BJ (cell line): Measurements from ENCODE around the gene OTOP2. TPM values are rescaled to one million over a fixed set of nuclear protein-coding genes. Genes with fewer than 3 reads are reported as not detected.

Source experiments
- CTCF ChIA-PET: fragments of 350-600 bp; formaldehyde crosslinking; extraction: SDS; loops from one replicate; lab custom pipeline; 2021; ENCODE audit warnings: antibody characterized with exemption, inconsistent platforms; lab: Yijun Ruan, JAX
- POLR2A ChIA-PET: fragments of 300-600 bp; sonication (Branson Sonifier 250); formaldehyde crosslinking; extraction: SDS; loops from one replicate; lab custom pipeline; 2021; ENCODE audit warnings: antibody characterized with exemption; lab: Charles Lee
- DNase-seq: peaks from one replicate; pipeline ENCODE4 v3.0.0-alpha.2; 2011; ENCODE audit warnings: low read depth
- H3K27me3 ChIP-seq: 2 replicates; pipeline ENCODE4 v1.6.0; 2011; ENCODE audit warnings: low read length; ENCODE audit not compliant: control insufficient read depth, insufficient read depth
- H3K36me3 ChIP-seq: 2 replicates; pipeline ENCODE4 v1.5.1; 2011; ENCODE audit warnings: low read length; ENCODE audit not compliant: control insufficient read depth, insufficient read depth
- H3K4me3 ChIP-seq: 2 replicates; pipeline ENCODE4 v1.5.1; 2011; ENCODE audit warnings: low read depth, mild to moderate bottlenecking, control low read depth, low read length
- CTCF ChIP-seq: IDR thresholded peaks from 2 replicates; pipeline ENCODE4 v1.5.1; 2011; ENCODE audit warnings: low read depth, mild to moderate bottlenecking, control low read depth, inconsistent platforms, low read length, moderate library complexity; ENCODE audit not compliant: insufficient read depth
- polyA plus RNA-seq: library from polyadenylated mRNA; depleted of rRNA; stranded (reverse); fragments of >200 nt; gene quantifications from 2 replicates; pipeline ENCODE4 v1.2.3, GENCODE V29; 2011

OTOP2 gene
- polyA plus RNA-seq, 1 experiment = not detected

DNA sequence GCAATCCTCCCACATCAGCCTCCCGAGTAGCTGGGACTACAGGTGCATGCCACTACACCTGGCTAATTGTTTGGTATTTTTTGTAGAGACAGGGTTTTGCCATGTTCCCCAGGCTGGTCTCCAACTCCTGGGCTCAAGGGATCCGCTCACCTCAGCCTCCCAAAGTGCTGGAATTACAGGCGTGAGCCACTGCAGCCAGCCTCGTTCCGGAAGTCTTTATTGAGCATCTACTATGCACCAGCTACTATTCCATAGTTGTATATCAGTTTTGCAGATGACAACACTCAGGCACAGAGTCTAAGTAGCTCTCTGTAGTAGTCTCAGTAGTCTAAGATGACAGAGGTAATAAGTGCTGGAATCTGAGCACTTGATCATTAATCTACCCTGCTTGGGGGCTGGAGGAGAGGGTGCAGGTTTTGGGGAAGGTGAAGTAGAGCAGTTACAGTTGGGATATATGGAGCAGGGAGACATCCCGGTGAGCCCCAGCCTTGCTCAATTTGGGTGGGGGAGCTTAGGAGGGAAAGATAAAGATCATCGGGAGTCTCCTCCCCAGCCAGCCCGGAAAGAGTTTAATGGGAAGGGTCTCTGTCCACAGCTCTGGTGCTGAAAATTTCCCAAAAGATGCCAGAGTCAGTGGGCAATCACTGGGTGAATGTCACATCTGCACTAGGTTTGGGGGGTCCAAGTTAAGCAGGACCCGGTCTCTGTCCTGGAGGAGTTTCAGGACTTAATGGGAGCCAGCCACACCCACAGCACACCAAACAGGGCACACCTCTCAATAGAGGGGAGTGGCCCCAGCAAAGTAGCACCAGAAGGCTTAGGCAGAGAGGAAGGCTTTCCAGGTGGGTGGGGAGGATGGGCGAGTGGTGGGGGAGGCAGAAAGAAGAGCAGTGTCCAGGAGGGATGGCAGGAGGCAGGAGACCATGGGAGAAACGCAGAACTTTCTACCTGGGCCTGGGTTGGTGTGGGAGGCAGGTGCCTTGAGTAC, 13.3 kb downstream of the OTOP2 start:
- TF ChIP-seq CTCF = no peak
- ChIA-PET CTCF (interaction anchor here (0.8 to 1.9 kb wide), 3 partner anchors 11 to 20 kb away, joined by 3 to 7 read pairs (median 3); no protein-coding TSS in a partner anchor), POLR2A (no interaction called here)

DNA sequence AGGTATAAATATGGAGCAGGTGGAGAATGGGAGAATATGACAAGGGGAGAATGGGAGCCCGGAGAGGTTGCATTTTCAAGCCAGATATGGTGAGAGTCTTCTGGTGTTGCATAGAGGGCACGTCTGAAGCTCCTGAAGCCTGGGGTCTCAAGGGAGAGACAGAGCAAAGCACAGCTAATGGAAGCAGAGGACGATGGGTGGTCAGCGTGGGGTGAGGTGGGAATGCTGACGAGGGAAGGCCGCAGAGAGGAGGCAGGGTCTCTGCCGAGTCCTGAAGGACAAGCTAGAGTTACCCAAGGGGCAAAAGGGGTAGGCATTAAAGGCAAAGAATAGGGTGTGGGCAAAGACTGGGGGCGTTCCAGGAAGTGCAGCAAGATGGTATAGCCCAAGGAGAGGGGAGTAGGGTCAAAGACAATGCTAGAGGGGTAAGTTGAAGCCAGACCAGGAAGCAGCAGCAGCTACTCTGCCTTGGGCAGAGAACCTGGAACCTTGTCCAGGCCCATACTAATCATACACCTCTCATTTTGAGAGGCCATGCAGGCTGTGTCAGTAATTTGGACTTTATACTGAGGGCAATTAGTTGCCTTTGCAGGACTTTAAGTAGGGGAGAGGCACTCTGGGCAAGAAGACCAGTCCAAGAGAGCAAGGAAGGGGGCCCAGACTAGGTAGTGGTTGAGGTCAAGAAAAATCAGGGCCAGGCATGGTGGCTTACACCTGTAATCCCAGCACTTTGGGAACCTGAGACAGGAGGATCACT, 14.3 kb downstream of the OTOP2 start:
- CTCF ChIA-PET = interaction anchor here (1.2 to 1.9 kb wide), 4 partner anchors 11 to 23 kb away, joined by 4 to 7 read pairs (median 4); no protein-coding TSS in a partner anchor
- Histone ChIP-seq H3K36me3 (no peaks in the 10 kb centered on the region), H3K4me3 (no peak overlapping the region), H3K27me3 (peaks cover 42% of the 10 kb centered on the region)
- no peak for DNase-seq
- POLR2A ChIA-PET = no interaction called here
- no peak for TF ChIP-seq CTCF

More for the DNA sequence above, 13.3 kb downstream of the OTOP2 start:
- Histone ChIP-seq H3K36me3 (no peaks in the 10 kb centered on the region), H3K4me3 (no peak overlapping the region), H3K27me3 (peaks cover 49% of the 10 kb centered on the region)
- no peak for DNase-seq

DNA sequence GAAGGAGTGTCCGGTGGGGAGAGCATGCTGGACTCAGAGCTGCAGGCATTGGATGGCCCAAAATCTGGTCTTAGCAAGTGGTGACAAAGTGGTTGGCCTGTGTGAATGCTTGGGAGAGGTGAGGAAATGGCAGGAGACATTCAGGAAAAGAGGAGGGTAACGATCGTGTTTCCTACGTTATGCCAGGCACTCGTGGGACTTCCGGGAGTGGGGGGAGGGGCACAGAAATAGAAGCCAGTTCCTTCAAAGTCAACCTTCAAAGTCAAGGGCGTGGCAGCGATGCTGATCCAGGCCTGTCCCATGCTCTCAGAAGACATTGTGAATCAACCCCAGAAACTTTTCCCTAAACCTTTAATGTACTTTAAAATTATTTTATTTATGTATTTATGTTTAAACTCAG, 15.5 kb downstream of the OTOP2 start:
- Histone ChIP-seq H3K36me3 (no peaks in the 10 kb centered on the region), H3K4me3 (no peak overlapping the region), H3K27me3 (peaks cover 42% of the 10 kb centered on the region)
- DNase-seq = no peak
- no peak for TF ChIP-seq CTCF
- ChIA-PET POLR2A (no interaction called here), CTCF (interaction anchor here (0.6 to 1.3 kb wide), 5 partner anchors 9 to 22 kb away, joined by 3 to 5 read pairs (median 4); no protein-coding TSS in a partner anchor)

DNA sequence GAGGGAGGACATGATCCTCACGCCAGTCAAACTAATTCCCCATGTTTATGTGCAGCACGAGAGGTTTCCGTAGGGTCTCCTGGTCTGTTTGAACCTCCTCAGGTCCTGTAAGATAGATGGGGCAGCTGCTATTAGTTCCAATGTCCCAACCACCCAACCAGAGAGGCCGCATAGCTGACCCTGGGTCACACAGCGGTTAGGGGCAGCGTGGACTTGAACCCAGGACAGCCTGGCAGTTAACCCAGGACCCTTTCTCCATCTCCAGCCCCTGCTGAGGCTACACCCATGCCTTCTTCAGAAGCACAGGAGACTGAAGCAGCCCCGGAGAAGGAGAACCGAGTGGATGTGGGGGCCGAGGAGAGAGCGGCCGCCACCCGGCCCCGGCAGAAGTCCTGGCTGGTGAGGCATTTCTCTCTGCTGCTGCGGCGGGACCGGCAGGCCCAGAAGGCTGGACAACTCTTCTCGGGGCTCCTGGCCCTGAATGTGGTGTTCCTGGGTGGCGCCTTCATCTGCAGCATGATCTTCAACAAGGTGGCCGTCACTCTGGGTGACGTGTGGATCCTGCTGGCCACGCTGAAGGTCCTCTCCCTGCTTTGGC, 17.2 kb downstream of the OTOP2 start:
- H3K27me3 ChIP-seq = peaks cover 32% of the 10 kb centered on the region
- H3K4me3 ChIP-seq = no peak overlapping the region
- no peaks in the 10 kb centered on the region for H3K36me3 ChIP-seq
- no peak for DNase-seq
- CTCF ChIA-PET = interaction anchor here (0.5 to 0.7 kb wide), 2 partner anchors 20 to 78 kb away, joined by 3 read pairs; no protein-coding TSS in a partner anchor
- POLR2A ChIA-PET = no interaction called here
- no peak for TF ChIP-seq CTCF
